Nucleus accumbens (tissue), 56 donors: Measurements from ENCODE around the gene MAGI2.

Experiments used
- DNase-seq, 56 donors: peaks; one replicate each; lab custom pipeline; 2025; lab: John Stamatoyannopoulos, UW

The MAGI2 gene

GRCh38 chr7:78101076-78101475 lies 1352.4 kb downstream of the MAGI2 start:
- no peak for DNase-seq

DNA sequence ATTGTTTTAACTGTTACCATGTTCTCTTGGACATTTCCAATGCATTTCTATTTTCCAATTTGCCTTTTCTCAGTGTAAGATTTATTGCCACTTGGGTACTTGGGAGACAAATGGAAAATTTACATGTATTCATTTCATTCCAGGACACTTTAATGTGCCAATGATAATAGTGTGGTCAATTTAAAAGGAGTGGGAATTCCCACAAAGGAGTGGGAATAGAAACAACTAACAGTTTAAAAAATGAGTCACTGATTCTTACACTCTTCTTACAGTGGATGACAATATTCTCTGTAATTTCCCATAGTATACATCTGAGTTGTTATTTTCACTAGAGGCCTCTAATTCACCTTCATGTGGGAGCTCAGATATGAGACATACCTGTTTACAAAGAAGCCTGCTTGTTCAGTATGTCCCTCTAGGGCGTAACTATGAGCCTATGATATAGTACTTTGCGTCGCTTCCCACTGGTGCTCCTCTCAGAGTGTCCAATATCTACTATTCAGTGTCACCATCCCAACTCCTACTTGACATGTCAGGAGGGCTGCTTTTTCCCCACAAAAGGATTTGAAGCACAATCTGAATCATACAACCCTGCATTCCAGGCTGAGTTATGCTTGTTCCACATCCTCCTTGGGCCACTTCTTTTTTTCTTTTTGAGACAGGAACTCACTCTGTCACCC lies 1353.6 kb downstream of the MAGI2 start:
- DNase-seq: no peak

- DNase-seq: no peak
Measured at GRCh38 chr7:78095549-78095948, 1357.9 kb downstream of the MAGI2 start.

DNA sequence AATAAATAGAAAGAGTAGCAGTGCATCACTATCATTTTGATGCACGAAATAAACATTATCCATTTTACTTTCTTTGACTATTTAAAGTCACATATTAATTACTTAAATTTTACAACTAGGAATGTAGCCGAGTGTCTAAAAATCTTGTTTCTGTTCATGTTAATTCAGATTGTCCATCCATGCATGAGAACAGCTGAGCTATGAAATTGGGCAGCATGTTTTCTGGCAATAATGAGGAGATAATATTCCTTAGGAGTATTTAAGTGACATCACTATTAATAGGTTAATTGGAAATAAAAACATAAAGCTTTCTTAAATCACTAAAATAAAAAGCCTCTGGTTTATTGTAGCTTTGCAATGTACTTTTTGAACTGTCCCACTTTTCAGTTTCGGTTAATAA lies 1361.1 kb downstream of the MAGI2 start:
- DNase-seq: no peak

GRCh38 chr7:78090616-78091015 lies 1362.9 kb downstream of the MAGI2 start:
- DNase-seq: peak in 8 of 56 donors; percentile 1 to 53 (median 6)

- no peak for DNase-seq
Measured at GRCh38 chr7:78083476-78084120, 1369.9 kb downstream of the MAGI2 start.

DNA sequence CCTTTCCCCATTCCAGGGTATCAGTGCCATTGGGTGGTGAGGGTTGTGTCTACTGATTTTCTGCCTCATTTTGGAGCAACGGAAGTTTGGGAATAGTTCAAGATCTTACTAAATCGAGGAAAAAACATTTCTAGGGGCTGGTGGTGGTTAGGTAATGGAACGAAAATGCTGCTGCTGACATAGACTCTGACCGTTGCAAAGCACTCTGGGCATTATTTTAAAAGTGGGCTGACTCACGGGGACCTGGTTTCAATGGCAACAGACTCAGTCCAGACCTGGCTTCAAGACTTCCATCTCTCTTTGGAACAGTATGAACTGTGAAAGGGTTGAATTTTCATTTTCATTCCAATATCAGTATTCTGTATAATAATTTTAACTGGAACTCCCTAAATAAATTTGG lies 1370.9 kb downstream of the MAGI2 start:
- DNase-seq: no peak

DNA sequence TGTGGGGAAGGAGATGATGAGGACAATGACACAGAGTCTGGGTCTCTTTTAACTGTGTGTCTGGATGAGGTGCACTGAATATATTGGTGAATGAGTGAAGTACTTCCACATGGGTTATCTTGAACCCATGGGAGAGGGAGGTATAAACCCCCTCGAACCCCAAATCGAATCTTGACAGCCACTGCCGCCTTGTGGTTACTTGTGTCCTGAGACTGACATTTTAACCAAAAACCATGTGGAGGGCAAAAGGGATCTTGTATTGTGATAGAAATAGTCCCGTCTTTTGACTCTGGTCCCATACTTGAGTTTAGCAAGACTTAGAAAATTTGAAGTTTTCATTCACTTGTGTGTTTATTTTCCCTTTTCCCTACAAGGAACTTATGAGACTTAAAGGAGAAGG lies 1371.6 kb downstream of the MAGI2 start:
- DNase-seq: no peak

DNA sequence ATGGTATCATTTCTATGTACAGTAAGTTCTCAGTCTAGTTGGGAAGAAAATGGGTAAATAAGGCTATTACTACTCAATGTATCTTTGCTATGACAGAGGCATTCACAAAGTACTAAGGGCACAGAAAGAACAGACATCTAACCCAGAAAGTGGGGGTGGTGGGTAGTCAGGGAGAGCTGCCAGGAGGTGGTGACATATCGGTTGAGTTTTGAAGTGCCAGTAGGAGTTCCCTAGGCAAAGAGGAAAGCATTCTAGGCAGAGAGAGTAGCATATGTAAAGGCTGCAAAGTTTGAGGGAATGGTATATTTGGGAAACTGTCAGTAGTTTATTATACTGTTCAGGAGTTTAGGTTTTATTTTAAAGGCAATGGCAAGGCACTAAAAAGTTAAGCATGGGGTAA lies 1372.1 kb downstream of the MAGI2 start:
- DNase-seq: no peak

DNA sequence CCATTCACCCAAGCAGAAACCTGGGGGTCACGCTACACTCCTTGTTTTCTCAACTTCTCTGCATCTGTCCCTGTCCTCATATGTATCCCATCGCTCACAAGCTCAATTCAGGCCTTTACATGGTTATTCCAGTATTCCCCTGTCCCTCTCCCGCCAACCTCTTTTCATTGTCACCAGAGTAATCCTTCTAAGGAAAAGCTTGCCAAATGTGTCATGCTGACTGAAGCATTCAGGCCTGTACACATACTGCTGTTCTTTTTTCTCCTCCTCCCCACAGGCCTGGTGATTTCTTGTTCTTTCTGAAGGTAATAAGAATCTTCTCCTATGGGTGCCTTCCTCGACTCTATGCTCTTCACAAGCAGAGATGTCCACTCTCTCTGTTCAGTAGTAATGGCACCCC lies 1372.7 kb downstream of the MAGI2 start:
- DNase-seq: peak in 2 of 56 donors; percentile 5 to 11

DNA sequence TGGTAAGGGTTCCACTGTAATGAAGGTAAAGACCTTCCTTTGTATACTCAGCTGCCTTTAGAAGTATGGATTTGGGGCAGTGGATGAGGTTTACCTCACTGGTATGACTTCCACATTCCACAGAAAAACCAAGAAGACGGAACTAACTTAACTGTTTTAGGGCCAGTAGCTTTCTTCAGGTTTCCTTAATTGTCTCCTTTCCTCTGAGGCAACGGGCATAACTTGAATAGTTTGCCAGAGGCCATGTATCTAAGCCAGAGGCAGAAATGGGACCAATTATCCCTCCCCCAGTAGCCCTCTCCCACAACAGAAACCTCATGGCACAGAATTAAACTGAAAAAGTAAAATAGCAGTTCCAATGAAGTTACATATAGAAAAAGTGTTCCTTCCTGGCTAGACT lies 1373.2 kb downstream of the MAGI2 start:
- no peak for DNase-seq

GRCh38 chr7:78074713-78075112 lies 1378.8 kb downstream of the MAGI2 start:
- no peak for DNase-seq

GRCh38 chr7:78073609-78074382 lies 1379.7 kb downstream of the MAGI2 start:
- DNase-seq: no peak

DNA sequence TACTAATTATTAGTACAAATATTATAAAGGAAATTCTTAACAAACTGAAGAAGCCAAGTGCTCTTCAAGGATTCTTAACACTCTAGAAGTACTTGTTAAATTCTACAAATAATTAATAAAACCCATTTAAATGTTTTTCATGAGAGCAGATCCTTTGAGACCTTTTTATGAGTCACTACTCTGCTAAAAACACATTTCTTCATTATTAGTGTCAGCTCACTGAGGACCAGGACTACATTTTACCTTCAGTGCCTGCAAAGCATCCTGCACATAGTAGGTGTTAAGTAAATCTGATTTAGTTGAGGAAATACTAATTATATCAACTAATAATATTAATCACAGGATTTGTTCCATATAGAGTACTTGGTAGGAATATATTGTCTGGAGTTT lies 1381.3 kb downstream of the MAGI2 start:
- DNase-seq: no peak

- DNase-seq: no peak
Measured at GRCh38 chr7:78071491-78072200, 1381.8 kb downstream of the MAGI2 start.

- DNase-seq: no peak
Measured at GRCh38 chr7:78066599-78066998, 1386.9 kb downstream of the MAGI2 start.

- no peak for DNase-seq
Measured at GRCh38 chr7:78063758-78064157, 1389.7 kb downstream of the MAGI2 start.

- no peak for DNase-seq
Measured at GRCh38 chr7:78062214-78062613, 1391.3 kb downstream of the MAGI2 start.

- DNase-seq: no peak
Measured at GRCh38 chr7:78057571-78057970, 1395.9 kb downstream of the MAGI2 start.

GRCh38 chr7:78055599-78055998 lies 1397.9 kb downstream of the MAGI2 start:
- no peak for DNase-seq

DNA sequence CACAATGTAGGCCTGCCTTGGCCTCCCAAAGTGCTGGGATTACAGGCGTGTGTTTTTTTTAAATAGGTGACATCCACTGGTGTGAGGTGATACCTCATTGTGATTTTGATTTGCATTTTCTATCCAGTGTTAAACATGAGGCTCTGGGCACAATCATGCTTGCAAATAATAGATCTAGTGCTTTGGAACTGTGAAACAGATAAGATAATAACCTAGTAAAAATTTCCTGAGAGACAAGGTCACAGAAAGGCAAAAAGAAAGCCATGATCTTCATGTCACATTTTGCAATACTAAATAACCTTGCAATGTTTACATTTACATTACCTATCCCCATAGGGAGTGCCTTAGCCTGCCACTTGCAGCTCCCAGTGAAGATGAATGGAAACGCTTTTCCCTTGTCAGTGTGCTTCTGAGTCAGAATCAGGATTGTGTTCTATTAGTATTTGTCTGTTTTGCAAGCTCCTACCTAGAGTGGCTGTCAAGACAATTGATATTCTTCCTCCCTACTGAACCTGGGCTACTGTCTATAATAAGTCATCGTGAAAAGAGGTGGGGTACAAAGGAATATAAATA lies 1398.4 kb downstream of the MAGI2 start:
- no peak for DNase-seq
